BJ (cell line): ENCODE measurements around the gene STON2. TPM values are rescaled to one million over a fixed set of nuclear protein-coding genes. Genes with fewer than 3 reads are reported as not detected.
"Not testable (repeated sequence)": the region's sequence is repeated elsewhere in the genome, so short reads cannot be mapped to it uniquely, and the experiment has no call there.

Experiments
- CTCF ChIA-PET: fragments of 350-600 bp; formaldehyde crosslinking; extraction: SDS; loops from one replicate; lab custom pipeline; 2021; ENCODE audit warnings: antibody characterized with exemption, inconsistent platforms; lab: Yijun Ruan, JAX
- POLR2A ChIA-PET: fragments of 300-600 bp; sonication (Branson Sonifier 250); formaldehyde crosslinking; extraction: SDS; loops from one replicate; lab custom pipeline; 2021; ENCODE audit warnings: antibody characterized with exemption; lab: Charles Lee
- DNase-seq: peaks from one replicate; pipeline ENCODE4 v3.0.0-alpha.2; 2011; ENCODE audit warnings: low read depth
- H3K27me3 ChIP-seq: 2 replicates; pipeline ENCODE4 v1.6.0; 2011; ENCODE audit warnings: low read length; ENCODE audit not compliant: control insufficient read depth, insufficient read depth
- H3K36me3 ChIP-seq: 2 replicates; pipeline ENCODE4 v1.5.1; 2011; ENCODE audit warnings: low read length; ENCODE audit not compliant: control insufficient read depth, insufficient read depth
- H3K4me3 ChIP-seq: 2 replicates; pipeline ENCODE4 v1.5.1; 2011; ENCODE audit warnings: low read depth, mild to moderate bottlenecking, control low read depth, low read length
- CTCF ChIP-seq: IDR thresholded peaks from 2 replicates; pipeline ENCODE4 v1.5.1; 2011; ENCODE audit warnings: low read depth, mild to moderate bottlenecking, control low read depth, inconsistent platforms, low read length, moderate library complexity; ENCODE audit not compliant: insufficient read depth
- polyA plus RNA-seq: library from polyadenylated mRNA; depleted of rRNA; stranded (reverse); fragments of >200 nt; gene quantifications from 2 replicates; pipeline ENCODE4 v1.2.3, GENCODE V29; 2011

Gene STON2
- polyA plus RNA-seq, 1 experiment, result not detected

DNA sequence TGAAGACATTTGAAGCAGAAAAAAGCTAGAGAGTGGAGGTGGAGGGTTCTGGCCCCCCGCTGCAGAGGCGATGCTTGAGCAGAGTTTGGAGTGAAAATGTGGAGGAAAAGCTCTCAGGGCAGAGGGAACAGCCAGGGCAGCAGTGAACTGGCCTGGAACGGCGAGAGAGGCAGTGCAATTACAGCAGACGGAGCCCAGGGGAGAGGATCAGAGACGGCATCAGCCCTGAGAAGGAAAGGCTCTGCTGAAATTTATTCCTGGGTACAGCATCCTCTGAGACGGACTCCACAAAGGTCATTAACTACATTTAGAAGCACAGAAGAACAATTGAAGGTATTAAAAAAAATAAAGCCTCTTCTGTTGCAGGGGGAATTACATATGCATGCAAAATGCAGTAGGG, 14.2 kb downstream of the STON2 start:
- Histone ChIP-seq H3K4me3 (no peak overlapping the region), H3K27me3 (no peaks in the 10 kb centered on the region; the same call in 1 of the 2 replicates), H3K36me3 (no peaks in the 10 kb centered on the region)
- TF ChIP-seq CTCF, result no peak
- DNase-seq, result no peak
- ChIA-PET CTCF (no interaction called here), POLR2A (no interaction called here)

DNA sequence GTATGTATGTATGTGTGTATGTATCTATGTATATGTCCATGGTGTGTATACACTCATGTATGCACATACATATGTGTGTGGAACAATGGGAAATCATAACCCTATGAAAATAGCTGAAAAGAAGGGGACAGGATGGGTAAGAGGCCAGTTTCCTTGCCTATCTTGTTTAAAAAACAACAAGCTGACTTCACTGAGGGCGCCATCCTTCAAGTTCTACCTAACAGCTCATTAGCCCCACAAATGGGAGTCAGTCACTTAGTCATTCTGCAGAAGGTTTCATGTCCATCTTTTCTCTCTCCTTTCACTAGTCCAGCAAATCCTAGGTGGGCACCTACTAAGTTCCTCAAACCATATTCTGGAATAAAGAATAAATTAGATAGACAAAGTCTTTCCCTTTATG, 14.7 kb downstream of the STON2 start:
- Histone ChIP-seq H3K27me3 (no peaks in the 10 kb centered on the region; the same call in 1 of the 2 replicates), H3K36me3 (no peaks in the 10 kb centered on the region), H3K4me3 (no peak overlapping the region)
- TF ChIP-seq CTCF, result no peak
- POLR2A ChIA-PET, result no interaction called here
- DNase-seq, result no peak
- CTCF ChIA-PET, result no interaction called here

- Histone ChIP-seq H3K27me3 (no peaks in the 10 kb centered on the region; the same call in 1 of the 2 replicates), H3K4me3 (no peak overlapping the region), H3K36me3 (no peaks in the 10 kb centered on the region)
- no peak for DNase-seq
- CTCF ChIA-PET, result no interaction called here
- POLR2A ChIA-PET, result no interaction called here
- no peak for TF ChIP-seq CTCF
These were observed 15.2 kb downstream of the STON2 start for GRCh38 chr14:81384900-81385299.

DNA sequence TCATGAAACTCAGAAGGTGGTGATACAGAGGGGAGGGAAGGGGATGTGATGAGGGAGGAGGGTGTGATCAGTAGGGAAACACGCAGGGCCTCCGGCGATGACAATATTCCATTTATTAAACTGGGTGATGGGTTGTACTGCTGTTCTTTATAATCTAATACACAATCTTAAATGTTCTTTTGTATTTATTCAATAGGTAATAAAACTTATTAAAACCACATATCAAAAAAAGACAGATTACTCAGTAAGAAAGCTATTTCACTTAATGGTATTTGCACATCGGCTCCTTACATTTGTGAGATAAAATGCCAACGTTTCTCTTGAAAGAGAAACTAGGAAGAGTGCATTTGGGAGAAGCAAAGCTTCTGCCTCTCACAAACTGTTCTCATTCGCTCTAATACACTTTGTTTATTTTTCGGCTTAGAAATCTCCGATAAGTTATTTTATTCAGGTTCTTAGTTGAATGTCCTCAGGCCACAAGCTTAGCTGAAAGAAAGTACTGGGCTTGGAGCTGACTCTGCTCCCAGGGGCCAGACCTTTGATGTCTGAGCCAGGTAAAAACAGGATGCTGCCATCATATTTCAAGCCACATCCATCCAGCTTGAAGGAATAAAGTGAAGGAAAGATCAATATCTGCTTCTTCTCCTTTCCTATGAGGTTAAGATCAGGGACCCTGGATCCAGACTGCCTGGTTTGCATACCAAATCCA, 17.5 kb downstream of the STON2 start:
- TF ChIP-seq CTCF, result no peak
- Histone ChIP-seq H3K27me3 (no peaks in the 10 kb centered on the region; the same call in 1 of the 2 replicates), H3K4me3 (no peak overlapping the region), H3K36me3 (no peaks in the 10 kb centered on the region)
- no peak for DNase-seq
- POLR2A ChIA-PET, result no interaction called here
- CTCF ChIA-PET, result interaction anchor here (1.3 kb wide), 1 partner anchor 14 kb away, joined by 3 read pairs; no protein-coding TSS in a partner anchor

GRCh38 chr14:81380009-81380408, 20.1 kb downstream of the STON2 start:
- POLR2A ChIA-PET, H3K36me3 ChIP-seq, H3K4me3 ChIP-seq, H3K27me3 ChIP-seq, CTCF ChIA-PET, DNase-seq: not testable (repeated sequence)

DNA sequence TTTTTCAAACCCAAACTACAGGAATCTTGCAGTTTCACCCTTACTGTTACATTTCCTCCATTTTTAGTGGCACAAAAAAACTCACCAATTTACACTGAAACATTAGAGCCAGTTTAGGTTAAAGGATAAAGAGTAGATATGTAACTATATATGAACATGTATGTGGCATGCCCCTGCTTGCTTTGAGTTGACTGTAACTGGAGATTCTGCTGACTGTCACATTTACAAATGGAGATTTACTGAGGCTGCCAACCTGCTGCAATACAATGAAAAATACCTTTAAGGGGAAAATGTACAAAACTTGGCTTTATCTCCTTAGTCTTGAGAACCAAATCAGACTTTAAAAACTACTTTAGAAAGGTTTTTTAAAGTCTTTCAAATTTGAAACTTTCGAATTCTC, 28.3 kb downstream of the STON2 start:
- DNase-seq, result no peak
- no peak for TF ChIP-seq CTCF
- CTCF ChIA-PET, result no interaction called here
- POLR2A ChIA-PET, result no interaction called here
- H3K27me3 ChIP-seq, result no peaks in the 10 kb centered on the region
- H3K36me3 ChIP-seq, result no peaks in the 10 kb centered on the region
- H3K4me3 ChIP-seq, result no peak overlapping the region
